ENCODE measurements around the gene ADAMTS12.

Gene ADAMTS12

GRCh38 chr5:33671700-33672291 is 220.0 kb downstream of the ADAMTS12 start:
- Histone ChIP-seq H3K4me2 (ENCODE audit: low read length) (no peak overlapping the region), H3K9ac (ENCODE audit: low read depth, low read length) (no peak overlapping the region), H3K27me3 (ENCODE audit: control insufficient read depth, insufficient read depth, low read length) (no peaks in the 10 kb centered on the region), H3K9me3 (replicated peaks; ENCODE audit: low read length) (no peaks in the 10 kb centered on the region), H3K4me1 (ENCODE audit: control insufficient read depth, insufficient read depth, low read length) (no peaks in the 10 kb centered on the region), H3K4me3 (ENCODE audit: low read length) (no peak overlapping the region), H3K36me3 (ENCODE audit: insufficient read depth, low read length) (no peaks in the 10 kb centered on the region)

DNA sequence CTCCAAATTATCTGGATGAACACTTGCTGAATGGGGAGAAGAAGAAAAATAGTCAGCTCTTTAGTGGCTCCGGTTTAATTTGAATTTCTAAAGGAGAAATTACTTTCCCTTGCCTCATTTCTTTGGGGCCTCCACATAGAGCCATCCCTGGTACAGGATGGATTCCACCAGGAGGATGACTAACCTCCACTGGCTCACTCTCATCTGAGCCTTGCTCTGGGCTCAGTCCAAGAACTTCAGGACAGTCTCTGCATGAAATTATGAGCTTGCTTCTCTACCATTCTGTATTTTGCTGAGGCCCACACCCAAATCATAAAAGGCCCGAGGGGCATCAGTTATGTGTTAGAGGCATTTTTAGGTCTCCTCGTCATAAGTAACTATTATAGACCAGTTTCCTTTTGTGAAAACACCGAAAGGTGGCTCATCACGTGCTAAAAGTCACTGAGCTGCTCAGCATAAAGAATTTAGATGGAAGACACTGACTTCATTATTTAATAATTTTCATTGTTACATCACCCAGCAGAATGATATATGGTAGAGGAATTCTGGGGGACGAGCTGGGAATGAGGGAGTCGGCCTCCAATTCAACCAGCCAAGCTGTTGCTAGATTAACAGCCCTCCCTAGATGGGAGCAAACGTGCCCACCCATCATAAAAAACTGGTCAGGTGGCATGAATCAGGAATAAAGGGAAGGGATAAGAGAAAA is 228.9 kb downstream of the ADAMTS12 start:
- Histone ChIP-seq H3K36me3 (ENCODE audit: insufficient read depth, low read length) (no peaks in the 10 kb centered on the region), H3K9me3 (replicated peaks; ENCODE audit: low read length) (no peaks in the 10 kb centered on the region), H3K4me2 (ENCODE audit: low read length) (no peak overlapping the region), H3K9ac (ENCODE audit: low read depth, low read length) (no peak overlapping the region), H3K27me3 (ENCODE audit: control insufficient read depth, insufficient read depth, low read length) (no peaks in the 10 kb centered on the region), H3K4me1 (ENCODE audit: control insufficient read depth, insufficient read depth, low read length) (no peaks in the 10 kb centered on the region), H3K4me3 (ENCODE audit: low read length) (no peak overlapping the region)

- H3K9me3 ChIP-seq (replicated peaks; ENCODE audit: low read length): no peaks in the 10 kb centered on the region
- H3K36me3 ChIP-seq (ENCODE audit: insufficient read depth, low read length): no peaks in the 10 kb centered on the region
Measured at GRCh38 chr5:33659526-33660169, 232.1 kb downstream of the ADAMTS12 start.

GRCh38 chr5:33657804-33658440 is 233.9 kb downstream of the ADAMTS12 start:
- H3K4me1 ChIP-seq (ENCODE audit: control insufficient read depth, insufficient read depth, low read length): no peaks in the 10 kb centered on the region
- H3K4me3 ChIP-seq (ENCODE audit: low read length): no peak overlapping the region
- no peak overlapping the region for H3K4me2 ChIP-seq (ENCODE audit: low read length)
- no peaks in the 10 kb centered on the region for H3K27me3 ChIP-seq (ENCODE audit: control insufficient read depth, insufficient read depth, low read length)
- H3K9ac ChIP-seq (ENCODE audit: low read depth, low read length): no peak overlapping the region
- H3K36me3 ChIP-seq (ENCODE audit: insufficient read depth, low read length): no peaks in the 10 kb centered on the region
- H3K9me3 ChIP-seq (replicated peaks; ENCODE audit: low read length): no peaks in the 10 kb centered on the region

More at GRCh38 chr5:33659526-33660169, 232.1 kb downstream of the ADAMTS12 start:
- no peaks in the 10 kb centered on the region for H3K27me3 ChIP-seq (ENCODE audit: control insufficient read depth, insufficient read depth, low read length)
- no peaks in the 10 kb centered on the region for H3K4me1 ChIP-seq (ENCODE audit: control insufficient read depth, insufficient read depth, low read length)
- H3K4me2 ChIP-seq (ENCODE audit: low read length): no peak overlapping the region
- H3K9ac ChIP-seq (ENCODE audit: low read depth, low read length): no peak overlapping the region
- no peak overlapping the region for H3K4me3 ChIP-seq (ENCODE audit: low read length)

GRCh38 chr5:33657176-33657575 is 234.6 kb downstream of the ADAMTS12 start:
- H3K4me3 ChIP-seq (ENCODE audit: low read length): no peak overlapping the region
- H3K36me3 ChIP-seq (ENCODE audit: insufficient read depth, low read length): no peaks in the 10 kb centered on the region
- H3K9ac ChIP-seq (ENCODE audit: low read depth, low read length): no peak overlapping the region
- H3K4me2 ChIP-seq (ENCODE audit: low read length): no peak overlapping the region
- no peaks in the 10 kb centered on the region for H3K4me1 ChIP-seq (ENCODE audit: control insufficient read depth, insufficient read depth, low read length)
- no peaks in the 10 kb centered on the region for H3K27me3 ChIP-seq (ENCODE audit: control insufficient read depth, insufficient read depth, low read length)
- H3K9me3 ChIP-seq (replicated peaks; ENCODE audit: low read length): no peaks in the 10 kb centered on the region

GRCh38 chr5:33650911-33651310 is 240.9 kb downstream of the ADAMTS12 start:
- Histone ChIP-seq H3K9ac (ENCODE audit: low read depth, low read length) (no peak overlapping the region), H3K27me3 (ENCODE audit: control insufficient read depth, insufficient read depth, low read length) (no peaks in the 10 kb centered on the region), H3K9me3 (replicated peaks; ENCODE audit: low read length) (no peaks in the 10 kb centered on the region), H3K4me3 (ENCODE audit: low read length) (no peak overlapping the region), H3K36me3 (ENCODE audit: insufficient read depth, low read length) (no peaks in the 10 kb centered on the region), H3K4me2 (ENCODE audit: low read length) (no peak overlapping the region), H3K4me1 (ENCODE audit: control insufficient read depth, insufficient read depth, low read length) (no peaks in the 10 kb centered on the region)

- H3K27me3 ChIP-seq (ENCODE audit: control insufficient read depth, insufficient read depth, low read length): no peaks in the 10 kb centered on the region
- H3K9ac ChIP-seq (ENCODE audit: low read depth, low read length): no peak overlapping the region
- H3K4me1 ChIP-seq (ENCODE audit: control insufficient read depth, insufficient read depth, low read length): no peaks in the 10 kb centered on the region
- no peaks in the 10 kb centered on the region for H3K9me3 ChIP-seq (replicated peaks; ENCODE audit: low read length)
- H3K36me3 ChIP-seq (ENCODE audit: insufficient read depth, low read length): no peaks in the 10 kb centered on the region
- no peak overlapping the region for H3K4me3 ChIP-seq (ENCODE audit: low read length)
- H3K4me2 ChIP-seq (ENCODE audit: low read length): peak overlapping the region; percentile 39
Measured at GRCh38 chr5:33649549-33650482, 242.0 kb downstream of the ADAMTS12 start.

DNA sequence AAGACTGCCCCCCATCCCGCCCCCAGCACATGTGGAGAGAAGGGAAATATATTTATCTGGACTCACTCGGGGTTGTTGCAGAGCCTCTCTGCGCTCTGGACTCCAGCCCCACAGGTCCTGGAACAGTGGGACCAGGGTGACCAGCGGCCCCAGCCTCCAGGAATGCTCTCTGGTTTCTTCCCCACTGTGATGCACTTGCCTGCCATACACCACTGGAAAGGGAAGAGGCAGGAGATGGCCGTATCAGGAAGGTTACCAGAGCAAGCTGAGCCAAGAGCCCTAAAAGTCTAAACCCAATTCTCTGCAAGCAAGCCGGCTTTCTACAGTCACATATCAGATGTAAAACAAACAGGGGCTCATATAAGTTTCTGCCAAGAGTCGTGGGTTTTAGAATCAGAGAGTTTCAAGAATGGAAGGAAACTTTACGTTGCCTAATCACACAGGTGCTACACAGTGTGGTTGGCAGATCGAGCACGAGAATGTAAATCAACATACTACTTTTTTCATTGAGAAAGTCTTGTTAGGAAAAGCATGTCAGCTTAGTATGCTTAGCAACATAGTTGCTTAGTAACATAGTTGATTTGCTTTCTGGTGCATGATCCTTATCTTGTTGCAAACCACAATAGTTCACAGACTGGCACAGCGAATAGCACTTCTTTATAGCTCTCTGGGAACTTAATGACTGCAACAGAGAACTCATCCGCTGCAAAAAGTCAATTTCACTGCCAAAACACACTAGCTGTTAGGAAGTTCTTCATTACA is 249.9 kb downstream of the ADAMTS12 start:
- Histone ChIP-seq H3K4me3 (ENCODE audit: low read length) (no peak overlapping the region), H3K9me3 (replicated peaks; ENCODE audit: low read length) (no peaks in the 10 kb centered on the region)

GRCh38 chr5:33639474-33639873 is 252.3 kb downstream of the ADAMTS12 start:
- Histone ChIP-seq H3K9me3 (replicated peaks; ENCODE audit: low read length) (no peaks in the 10 kb centered on the region), H3K4me2 (ENCODE audit: low read length) (no peak overlapping the region), H3K36me3 (ENCODE audit: insufficient read depth, low read length) (no peaks in the 10 kb centered on the region), H3K27me3 (ENCODE audit: control insufficient read depth, insufficient read depth, low read length) (no peaks in the 10 kb centered on the region), H3K4me3 (ENCODE audit: low read length) (no peak overlapping the region), H3K4me1 (ENCODE audit: control insufficient read depth, insufficient read depth, low read length) (no peaks in the 10 kb centered on the region), H3K9ac (ENCODE audit: low read depth, low read length) (no peak overlapping the region)

More for the DNA sequence above, 249.9 kb downstream of the ADAMTS12 start:
- Histone ChIP-seq H3K9ac (ENCODE audit: low read depth, low read length) (no peak overlapping the region), H3K36me3 (ENCODE audit: insufficient read depth, low read length) (no peaks in the 10 kb centered on the region), H3K4me2 (ENCODE audit: low read length) (no peak overlapping the region), H3K27me3 (ENCODE audit: control insufficient read depth, insufficient read depth, low read length) (no peaks in the 10 kb centered on the region), H3K4me1 (ENCODE audit: control insufficient read depth, insufficient read depth, low read length) (no peaks in the 10 kb centered on the region)

DNA sequence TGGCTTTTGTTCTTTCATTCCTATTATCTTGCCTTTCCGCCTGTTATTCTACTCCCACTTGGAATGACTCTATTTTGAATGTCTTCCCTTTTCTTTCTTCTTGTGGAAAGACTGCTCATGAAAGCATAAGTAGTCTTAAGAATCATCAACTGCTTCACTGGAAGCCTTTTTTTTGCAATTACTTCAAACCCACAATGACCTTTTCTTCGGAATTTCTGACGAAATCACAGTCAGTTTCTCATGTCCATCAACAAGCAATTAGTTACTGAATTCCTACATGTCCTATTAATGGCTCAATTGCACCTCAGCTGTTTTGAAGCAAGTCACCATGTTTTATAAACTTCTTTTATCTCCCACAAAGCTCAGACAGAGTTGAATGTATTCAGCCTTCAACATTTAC is 254.8 kb downstream of the ADAMTS12 start:
- Histone ChIP-seq H3K27me3 (ENCODE audit: control insufficient read depth, insufficient read depth, low read length) (no peaks in the 10 kb centered on the region), H3K4me2 (ENCODE audit: low read length) (no peak overlapping the region), H3K9me3 (replicated peaks; ENCODE audit: low read length) (no peaks in the 10 kb centered on the region), H3K36me3 (ENCODE audit: insufficient read depth, low read length) (no peaks in the 10 kb centered on the region), H3K4me3 (ENCODE audit: low read length) (no peak overlapping the region), H3K4me1 (ENCODE audit: control insufficient read depth, insufficient read depth, low read length) (no peaks in the 10 kb centered on the region), H3K9ac (ENCODE audit: low read depth, low read length) (no peak overlapping the region)

Data from skeletal muscle satellite cell (primary cell).